ENCODE results near the gene MUTYH. TPM values are rescaled to one million over a fixed set of nuclear protein-coding genes. Genes with fewer than 3 reads are reported as not detected.

The MUTYH gene
- total and polyA plus RNA-seq, 2 donors from 2014 or later, result 24.1 to 29.0 TPM

GRCh38 chr1:45354838-45355237 lies 14.6 kb upstream of the MUTYH start:
- no peak for DNase-seq
- H3K36me3 ChIP-seq (ENCODE audit: control insufficient read depth in 2 of 3, insufficient read depth in 3 of 3, low read length in 3 of 3), result no peaks in the 10 kb centered on the region
- no peak overlapping the region for H3K9ac ChIP-seq (ENCODE audit: low read length in 3 of 3)
- no peak for FAIRE-seq
- no peak for TF ChIP-seq CTCF (IDR thresholded peaks at IDR 0.05; ENCODE audit: borderline replicate concordance, extremely low read depth, insufficient read depth)
- no peak overlapping the region for H3K4me3 ChIP-seq (ENCODE audit: low read length in 3 of 3)
- no peak overlapping the region for H3K27ac ChIP-seq (ENCODE audit: low read depth in 2 of 2, low read length in 2 of 2)
- H3K4me1 ChIP-seq (ENCODE audit: control insufficient read depth in 2 of 3, insufficient read depth in 2 of 3, low read depth in 1 of 3, low read length in 3 of 3), result no peaks in the 10 kb centered on the region
- H3K9me3 ChIP-seq (ENCODE audit: control insufficient read depth in 2 of 3, insufficient read depth in 1 of 3, low read length in 3 of 3), result no peaks in the 10 kb centered on the region
- no peaks in the 10 kb centered on the region for H3K27me3 ChIP-seq (ENCODE audit: control insufficient read depth, insufficient read depth, low read length)
- intact Hi-C loops (cut with DNase I), result loop anchor here (5.0 kb wide), 2 partner anchors 137 to 217 kb away; partner anchors contain the start of gene TESK2

- FAIRE-seq, result no peak
- no peak for DNase-seq
- Histone ChIP-seq H3K9ac (ENCODE audit: low read length in 3 of 3) (no peak overlapping the region), H3K27ac (ENCODE audit: low read depth in 2 of 2, low read length in 2 of 2) (no peak overlapping the region), H3K36me3 (ENCODE audit: control insufficient read depth in 2 of 3, insufficient read depth in 3 of 3, low read length in 3 of 3) (no peaks in the 10 kb centered on the region), H3K9me3 (ENCODE audit: control insufficient read depth in 2 of 3, insufficient read depth in 1 of 3, low read length in 3 of 3) (no peaks in the 10 kb centered on the region), H3K27me3 (ENCODE audit: control insufficient read depth, insufficient read depth, low read length) (no peaks in the 10 kb centered on the region), H3K4me1 (ENCODE audit: control insufficient read depth in 2 of 3, insufficient read depth in 2 of 3, low read depth in 1 of 3, low read length in 3 of 3) (peaks cover 0 to 7% (median 0%) of the 10 kb centered on the region in 3 donors), H3K4me3 (ENCODE audit: low read length in 3 of 3) (no peak overlapping the region)
- intact Hi-C loops (cut with DNase I), result no loop called here
- TF ChIP-seq CTCF (IDR thresholded peaks at IDR 0.05; ENCODE audit: borderline replicate concordance, extremely low read depth, insufficient read depth), result no peak
Measured at GRCh38 chr1:45353685-45354084, 13.4 kb upstream of the MUTYH start.

- H3K4me3 ChIP-seq (ENCODE audit: low read length in 3 of 3), result no peak overlapping the region
- no peaks in the 10 kb centered on the region for H3K36me3 ChIP-seq (ENCODE audit: control insufficient read depth in 2 of 3, insufficient read depth in 3 of 3, low read length in 3 of 3)
- intact Hi-C loops (cut with DNase I), result no loop called here
- H3K9me3 ChIP-seq (ENCODE audit: control insufficient read depth in 2 of 3, insufficient read depth in 1 of 3, low read length in 3 of 3), result no peaks in the 10 kb centered on the region
- peaks cover 0 to 8% (median 0%) of the 10 kb centered on the region in 3 donors for H3K4me1 ChIP-seq (ENCODE audit: control insufficient read depth in 2 of 3, insufficient read depth in 2 of 3, low read depth in 1 of 3, low read length in 3 of 3)
- no peak for TF ChIP-seq CTCF (IDR thresholded peaks at IDR 0.05; ENCODE audit: borderline replicate concordance, extremely low read depth, insufficient read depth)
- H3K27ac ChIP-seq (ENCODE audit: low read depth in 2 of 2, low read length in 2 of 2), result no peak overlapping the region
- DNase-seq (no peak), FAIRE-seq (no peak)
- H3K9ac ChIP-seq (ENCODE audit: low read length in 3 of 3), result no peak overlapping the region
- H3K27me3 ChIP-seq (ENCODE audit: control insufficient read depth, insufficient read depth, low read length), result no peaks in the 10 kb centered on the region
Measured at GRCh38 chr1:45351508-45351907, 11.3 kb upstream of the MUTYH start.

Data from kidney (tissue), 14 donors.